ENCODE measurements around the gene CRELD2.

The CRELD2 gene

DNA sequence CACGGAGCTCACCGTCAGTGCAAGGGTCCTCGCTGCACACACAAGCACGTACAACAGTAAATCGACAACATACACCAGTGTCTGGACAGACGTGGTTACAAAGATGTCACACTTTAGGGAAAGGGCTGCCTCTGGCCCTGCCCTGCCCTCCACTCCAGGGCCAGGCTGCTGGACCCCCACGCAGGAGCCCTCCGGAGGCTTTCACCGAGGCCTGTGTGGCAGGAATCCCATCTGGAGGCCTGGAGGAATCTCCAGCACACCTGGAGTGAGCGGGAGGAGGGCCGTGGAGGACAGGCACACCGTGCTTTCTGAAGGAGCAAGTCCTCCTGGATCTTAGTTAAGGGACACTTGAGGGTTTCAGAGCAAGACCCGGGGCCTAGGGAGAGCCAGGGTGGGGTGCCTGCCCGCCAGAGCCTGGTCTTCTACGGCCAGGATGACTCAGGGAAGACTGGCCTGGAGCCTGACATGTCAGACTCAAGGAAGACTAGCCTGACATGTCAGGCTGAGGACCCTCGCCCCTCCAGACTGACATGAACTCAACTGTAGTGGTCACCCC lies 40.0 kb downstream of the CRELD2 start:
- DNase-seq (ENCODE audit: low spot score): no peak

DNA sequence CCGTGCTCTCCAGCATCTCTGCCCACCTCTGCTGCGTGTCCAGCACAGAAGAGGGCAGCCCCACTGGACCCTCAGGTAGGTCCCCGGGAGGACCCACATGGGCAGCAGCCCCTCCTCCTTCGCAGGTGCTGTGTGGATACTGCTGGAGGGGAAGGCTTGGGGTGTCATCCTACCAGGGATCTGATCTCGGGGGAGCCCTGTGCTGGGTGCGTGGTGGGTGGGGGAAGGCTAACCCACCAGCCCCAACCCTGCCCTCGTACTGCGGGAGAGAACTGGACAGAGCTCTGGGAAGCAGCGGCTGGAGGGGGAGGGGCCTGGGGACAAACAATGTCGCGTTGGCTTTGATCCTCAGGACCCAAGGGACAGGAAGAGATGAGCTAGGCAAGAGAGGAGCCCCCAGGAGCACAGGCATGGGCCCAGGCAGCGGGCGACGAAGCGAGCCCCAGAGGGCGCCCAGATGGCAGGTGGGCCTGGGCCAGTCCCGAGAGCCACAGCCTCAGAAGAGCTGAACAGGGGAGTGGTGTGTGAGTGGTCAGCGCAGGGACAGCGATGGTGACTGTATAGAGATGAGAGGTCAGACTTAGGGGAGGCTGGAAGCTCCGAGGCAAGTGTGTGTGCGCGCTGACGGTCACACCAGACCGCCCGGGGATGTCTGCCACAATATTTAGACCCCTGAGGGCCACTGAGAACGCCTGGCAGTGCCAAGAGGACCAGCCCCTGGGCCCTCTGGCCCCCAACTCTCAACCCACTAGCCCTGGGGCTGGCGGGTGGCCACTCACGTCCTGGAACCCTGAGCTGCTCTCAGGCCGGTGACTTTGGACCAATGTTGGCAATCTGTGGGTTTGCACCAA lies 40.7 kb downstream of the CRELD2 start:
- DNase-seq (ENCODE audit: low spot score): no peak

DNA sequence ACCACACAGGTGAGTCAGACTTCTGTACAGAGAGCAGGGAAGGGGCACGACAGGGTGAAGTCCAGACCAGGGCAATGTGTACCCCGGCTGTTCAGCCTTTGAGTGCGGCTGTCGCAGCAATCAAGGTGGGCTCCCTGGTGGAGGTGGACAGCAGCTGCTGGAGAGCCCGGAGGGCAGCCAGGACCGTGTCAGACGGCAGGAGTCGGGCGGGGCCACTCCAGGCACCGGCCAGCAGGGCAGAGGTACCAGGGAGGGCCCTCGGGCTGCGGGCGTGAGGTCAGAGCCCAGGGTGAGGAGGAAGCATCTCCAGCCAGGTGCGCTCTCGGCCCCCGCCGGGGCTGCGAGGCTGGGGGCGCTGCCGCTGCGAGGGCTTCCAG lies 41.3 kb downstream of the CRELD2 start:
- DNase-seq (ENCODE audit: low spot score): no peak

DNA sequence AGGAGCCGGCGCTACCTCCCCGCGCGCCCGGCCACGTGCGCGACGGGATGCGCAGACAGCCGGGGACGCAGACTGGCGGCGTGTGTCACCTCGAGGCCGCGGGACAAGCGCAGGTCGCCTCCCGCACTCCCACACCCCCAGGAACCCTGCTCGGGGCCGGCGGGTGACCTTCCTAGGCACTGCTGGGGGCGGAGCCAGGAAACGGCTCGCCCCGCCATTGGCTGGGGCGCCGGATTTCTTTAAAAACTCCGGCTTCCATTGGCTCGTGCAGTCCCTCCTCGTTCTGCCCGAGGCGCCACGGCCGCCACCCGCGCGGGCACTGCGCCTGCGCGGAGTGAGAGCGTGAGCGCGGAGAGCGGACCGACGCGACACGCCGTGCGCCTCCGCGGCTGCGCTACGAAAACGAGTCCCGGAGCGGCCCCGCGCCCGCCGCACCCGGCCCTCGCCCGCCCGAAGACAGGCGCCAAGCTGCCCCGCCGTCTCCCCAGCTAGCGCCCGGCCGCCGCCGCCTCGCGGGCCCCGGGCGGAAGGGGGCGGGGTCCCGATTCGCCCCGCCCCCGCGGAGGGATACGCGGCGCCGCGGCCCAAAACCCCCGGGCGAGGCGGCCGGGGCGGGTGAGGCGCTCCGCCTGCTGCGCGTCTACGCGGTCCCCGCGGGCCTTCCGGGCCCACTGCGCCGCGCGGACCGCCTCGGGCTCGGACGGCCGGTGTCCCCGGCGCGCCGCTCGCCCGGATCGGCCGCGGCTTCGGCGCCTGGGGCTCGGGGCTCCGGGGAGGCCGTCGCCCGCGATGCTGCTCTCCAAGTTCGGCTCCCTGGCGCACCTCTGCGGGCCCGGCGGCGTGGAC lies 41.9 kb downstream of the CRELD2 start, which contains the start of gene PIM3:
Gene PIM3 (plus strand): TSS at position 614 of the 846 bp plus-strand sequence. CDS start 176 bp downstream, at position 790.
- peak; percentile 91 for DNase-seq (ENCODE audit: low spot score)

DNA sequence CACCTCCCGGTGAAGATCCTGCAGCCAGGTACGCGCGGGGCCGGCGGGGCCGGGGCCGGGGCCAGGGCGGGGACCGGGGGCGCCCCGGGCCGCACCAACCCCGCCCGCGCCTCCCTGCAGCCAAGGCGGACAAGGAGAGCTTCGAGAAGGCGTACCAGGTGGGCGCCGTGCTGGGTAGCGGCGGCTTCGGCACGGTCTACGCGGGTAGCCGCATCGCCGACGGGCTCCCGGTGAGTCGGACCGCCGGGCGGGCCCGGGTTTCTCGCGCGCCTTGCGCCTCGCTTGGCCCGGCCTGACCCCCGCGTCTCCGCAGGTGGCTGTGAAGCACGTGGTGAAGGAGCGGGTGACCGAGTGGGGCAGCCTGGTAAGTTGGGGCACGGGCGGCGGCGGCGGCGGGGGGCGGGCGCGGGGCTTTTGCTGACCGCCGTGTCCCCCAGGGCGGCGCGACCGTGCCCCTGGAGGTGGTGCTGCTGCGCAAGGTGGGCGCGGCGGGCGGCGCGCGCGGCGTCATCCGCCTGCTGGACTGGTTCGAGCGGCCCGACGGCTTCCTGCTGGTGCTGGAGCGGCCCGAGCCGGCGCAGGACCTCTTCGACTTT lies 42.7 kb downstream of the CRELD2 start:
- DNase-seq (ENCODE audit: low spot score): no peak

DNA sequence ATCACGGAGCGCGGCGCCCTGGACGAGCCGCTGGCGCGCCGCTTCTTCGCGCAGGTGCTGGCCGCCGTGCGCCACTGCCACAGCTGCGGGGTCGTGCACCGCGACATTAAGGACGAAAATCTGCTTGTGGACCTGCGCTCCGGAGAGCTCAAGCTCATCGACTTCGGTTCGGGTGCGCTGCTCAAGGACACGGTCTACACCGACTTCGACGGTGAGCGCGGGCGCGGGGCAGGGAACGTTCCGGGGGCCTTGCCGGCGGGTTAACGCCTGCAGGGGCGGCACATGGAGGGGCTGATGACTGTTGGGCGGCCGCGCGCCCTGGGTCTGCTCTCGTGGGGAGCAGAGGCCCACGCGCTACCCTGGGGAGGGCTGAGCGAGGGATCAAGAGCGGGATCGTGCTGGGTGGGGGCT lies 43.2 kb downstream of the CRELD2 start:
- DNase-seq (ENCODE audit: low spot score): no peak

DNA sequence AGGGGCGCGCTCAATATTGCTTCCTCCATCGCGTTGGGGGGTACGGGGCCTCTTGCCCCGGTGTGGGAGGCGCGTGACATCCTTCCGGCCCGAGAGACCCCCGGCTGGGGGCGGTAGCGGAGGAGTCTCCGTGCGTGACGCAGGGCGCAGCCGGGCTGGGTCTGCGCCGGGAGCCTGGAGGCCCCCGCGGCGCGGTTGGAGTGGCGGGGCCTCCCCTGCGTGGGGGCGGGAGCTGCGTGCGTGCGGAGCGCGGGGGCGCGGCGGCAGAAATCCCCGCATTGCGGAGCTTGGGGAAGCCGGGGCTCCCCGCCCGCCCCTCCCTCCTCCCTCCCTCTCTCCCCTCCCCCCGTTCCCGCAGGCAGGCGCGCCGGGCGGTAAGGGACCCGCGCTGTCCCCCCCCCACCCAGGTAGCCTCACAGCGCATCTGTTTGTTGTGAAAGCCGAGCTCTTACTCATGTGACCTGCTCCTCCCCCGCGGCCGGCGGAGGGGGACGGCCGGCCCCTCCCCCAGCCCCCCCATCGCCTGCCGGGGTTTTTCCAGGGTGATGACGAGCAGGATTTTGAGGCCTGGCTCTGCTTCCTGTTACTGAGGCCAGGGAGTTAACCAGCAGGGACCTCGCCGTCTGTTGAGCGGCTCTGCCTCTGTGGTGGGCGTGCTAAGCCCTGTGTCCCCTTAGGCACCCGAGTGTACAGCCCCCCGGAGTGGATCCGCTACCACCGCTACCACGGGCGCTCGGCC lies 43.7 kb downstream of the CRELD2 start:
- peak; percentile 76 for DNase-seq (ENCODE audit: low spot score)

DNA sequence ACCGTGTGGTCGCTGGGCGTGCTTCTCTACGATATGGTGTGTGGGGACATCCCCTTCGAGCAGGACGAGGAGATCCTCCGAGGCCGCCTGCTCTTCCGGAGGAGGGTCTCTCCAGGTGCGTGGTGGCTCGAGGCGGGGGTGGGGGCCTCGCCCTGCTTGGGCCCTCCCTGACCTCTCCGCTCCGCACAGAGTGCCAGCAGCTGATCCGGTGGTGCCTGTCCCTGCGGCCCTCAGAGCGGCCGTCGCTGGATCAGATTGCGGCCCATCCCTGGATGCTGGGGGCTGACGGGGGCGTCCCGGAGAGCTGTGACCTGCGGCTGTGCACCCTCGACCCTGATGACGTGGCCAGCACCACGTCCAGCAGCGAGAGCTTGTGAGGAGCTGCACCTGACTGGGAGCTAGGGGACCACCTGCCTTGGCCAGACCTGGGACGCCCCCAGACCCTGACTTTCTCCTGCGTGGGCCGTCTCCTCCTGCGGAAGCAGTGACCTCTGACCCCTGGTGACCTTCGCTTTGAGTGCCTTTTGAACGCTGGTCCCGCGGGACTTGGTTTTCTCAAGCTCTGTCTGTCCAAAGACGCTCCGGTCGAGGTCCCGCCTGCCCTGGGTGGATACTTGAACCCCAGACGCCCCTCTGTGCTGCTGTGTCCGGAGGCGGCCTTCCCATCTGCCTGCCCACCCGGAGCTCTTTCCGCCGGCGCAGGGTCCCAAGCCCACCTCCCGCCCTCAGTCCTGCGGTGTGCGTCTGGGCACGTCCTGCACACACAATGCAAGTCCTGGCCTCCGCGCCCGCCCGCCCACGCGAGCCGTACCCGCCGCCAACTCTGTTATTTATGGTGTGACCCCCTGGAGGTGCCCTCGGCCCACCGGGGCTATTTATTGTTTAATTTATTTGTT lies 44.6 kb downstream of the CRELD2 start:
- DNase-seq (ENCODE audit: low spot score): no peak

DNA sequence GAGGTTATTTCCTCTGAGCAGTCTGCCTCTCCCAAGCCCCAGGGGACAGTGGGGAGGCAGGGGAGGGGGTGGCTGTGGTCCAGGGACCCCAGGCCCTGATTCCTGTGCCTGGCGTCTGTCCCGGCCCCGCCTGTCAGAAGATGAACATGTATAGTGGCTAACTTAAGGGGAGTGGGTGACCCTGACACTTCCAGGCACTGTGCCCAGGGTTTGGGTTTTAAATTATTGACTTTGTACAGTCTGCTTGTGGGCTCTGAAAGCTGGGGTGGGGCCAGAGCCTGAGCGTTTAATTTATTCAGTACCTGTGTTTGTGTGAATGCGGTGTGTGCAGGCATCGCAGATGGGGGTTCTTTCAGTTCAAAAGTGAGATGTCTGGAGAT lies 45.2 kb downstream of the CRELD2 start:
- DNase-seq (ENCODE audit: low spot score): peak; percentile 1

DNA sequence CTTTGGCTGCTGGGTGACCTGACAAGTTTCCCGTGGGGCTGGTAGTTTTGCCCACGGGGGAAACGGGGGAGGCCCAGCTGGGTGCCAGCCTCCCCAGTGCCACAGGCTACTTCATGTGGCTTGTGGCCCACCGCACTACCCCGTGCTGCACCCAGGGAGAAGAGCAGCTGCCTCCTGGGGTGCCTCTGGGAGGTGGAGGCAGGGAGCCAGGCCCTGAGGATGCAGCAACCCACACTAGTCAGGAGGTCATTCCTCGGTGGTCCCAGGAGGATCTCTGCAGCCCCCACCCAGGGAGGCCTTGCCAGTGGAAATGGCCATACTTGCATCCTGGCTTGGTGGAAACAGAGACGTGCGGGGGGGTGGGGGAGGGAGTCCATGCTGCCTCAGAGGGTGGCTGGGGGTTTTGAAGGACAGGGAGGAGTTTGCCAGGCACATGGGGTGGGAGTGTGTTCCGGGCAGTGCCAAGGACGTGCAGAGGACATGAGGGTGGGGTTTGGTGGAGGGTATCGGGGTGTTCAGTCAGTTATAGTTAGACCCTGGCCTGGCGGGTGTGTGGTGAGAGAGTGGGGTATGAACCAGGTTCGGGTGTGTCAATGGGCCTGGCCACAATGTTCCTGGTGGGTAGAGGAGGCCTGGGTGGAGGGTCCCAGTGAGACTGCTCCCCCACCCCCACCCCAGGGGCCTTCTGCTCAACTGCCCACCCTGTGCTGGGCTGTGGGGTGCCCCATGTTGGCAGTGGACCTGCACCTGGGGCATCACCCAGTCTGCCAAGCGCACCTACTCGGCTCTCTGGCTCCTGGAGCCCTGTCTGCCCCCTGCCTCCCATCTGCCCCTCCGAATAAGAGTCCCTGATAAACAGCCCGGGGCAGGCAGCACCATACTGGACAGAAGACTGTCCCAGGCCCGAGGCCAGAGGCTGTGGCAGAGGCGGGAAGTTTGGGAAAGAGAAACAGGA lies 46.0 kb downstream of the CRELD2 start:
- DNase-seq (ENCODE audit: low spot score): peak; percentile 4

DNA sequence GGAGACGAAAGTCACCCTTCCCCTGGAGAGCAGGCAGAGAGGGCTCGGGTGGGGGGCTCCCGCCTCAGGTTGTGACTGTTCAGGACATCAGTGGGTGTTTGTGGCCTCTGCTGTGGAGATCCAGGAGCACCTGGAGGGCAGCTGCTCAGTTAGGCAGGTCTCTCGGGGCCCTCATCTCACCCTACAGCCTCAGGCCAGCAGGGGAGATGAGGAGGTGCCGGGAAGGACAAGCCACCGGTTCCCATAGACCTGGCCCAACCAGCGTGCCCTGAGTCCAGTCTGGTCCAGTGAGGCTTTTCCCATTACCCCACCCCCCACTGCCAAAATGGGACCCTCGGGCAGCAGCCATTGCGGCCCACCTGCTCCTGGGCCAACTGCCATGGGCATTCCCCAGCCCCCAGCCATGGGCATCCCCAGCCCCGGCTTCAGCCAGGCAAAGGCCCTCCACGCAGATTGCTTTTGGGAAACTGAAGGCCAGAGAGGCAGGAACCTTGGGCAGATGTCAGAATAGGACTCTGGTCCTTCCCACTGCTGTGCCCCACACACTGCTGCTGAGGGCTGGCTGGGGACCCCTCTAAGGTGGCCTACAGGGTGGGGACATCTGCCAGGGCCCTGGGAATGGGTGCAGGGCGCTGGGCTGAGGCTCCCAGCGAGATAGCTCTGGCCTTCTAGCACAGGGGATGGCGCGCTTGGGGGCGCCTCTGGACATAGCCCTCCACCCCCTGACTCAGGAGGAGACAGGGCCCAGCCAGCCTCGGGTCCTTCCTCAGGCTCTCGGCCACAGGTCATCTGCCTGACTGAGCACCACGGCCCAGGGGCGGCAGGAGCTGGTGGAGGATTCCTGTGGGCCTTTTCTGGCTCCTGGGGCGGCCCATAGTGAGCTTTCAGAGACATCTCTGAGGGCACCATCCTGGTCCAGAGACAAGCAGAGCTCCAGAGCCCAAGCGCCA lies 46.9 kb downstream of the CRELD2 start:
- peak; percentile 1 for DNase-seq (ENCODE audit: low spot score)

DNA sequence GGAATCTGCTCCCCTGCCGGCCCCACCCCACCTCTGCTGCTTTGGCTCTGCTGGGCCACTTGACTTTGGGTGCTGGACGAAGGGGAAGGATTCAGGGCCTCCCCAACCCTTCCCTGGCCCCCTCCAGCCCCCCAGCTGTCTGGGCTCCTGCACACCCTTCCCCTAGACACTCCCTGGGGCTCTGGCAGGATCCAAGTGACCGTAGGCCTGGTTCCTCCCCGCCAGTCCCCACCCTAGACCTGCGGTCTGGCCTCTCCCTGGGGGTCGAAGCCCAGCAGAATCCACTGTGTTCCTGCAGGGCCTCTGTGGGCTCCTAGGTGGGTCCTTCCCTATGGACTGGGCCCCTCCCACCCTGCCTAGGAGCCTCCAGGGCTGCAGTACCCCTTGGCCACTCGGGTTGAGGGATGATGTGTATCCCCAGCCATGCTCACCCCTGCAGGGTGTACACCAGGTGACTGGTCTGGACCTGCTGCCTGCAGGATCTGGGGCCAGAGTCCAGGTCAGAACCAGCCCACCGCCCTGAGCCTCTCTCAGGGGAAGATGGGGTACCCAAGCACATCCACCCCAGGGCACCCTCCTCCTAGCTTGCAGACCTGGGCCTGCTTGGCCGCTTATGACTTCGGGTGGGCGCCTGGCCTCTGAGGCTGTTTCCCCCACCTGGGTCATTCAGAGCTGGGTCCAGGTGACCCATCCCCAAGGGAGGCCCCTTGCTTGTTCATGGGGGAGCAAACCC lies 47.8 kb downstream of the CRELD2 start:
- peak; percentile 1 for DNase-seq (ENCODE audit: low spot score)

DNA sequence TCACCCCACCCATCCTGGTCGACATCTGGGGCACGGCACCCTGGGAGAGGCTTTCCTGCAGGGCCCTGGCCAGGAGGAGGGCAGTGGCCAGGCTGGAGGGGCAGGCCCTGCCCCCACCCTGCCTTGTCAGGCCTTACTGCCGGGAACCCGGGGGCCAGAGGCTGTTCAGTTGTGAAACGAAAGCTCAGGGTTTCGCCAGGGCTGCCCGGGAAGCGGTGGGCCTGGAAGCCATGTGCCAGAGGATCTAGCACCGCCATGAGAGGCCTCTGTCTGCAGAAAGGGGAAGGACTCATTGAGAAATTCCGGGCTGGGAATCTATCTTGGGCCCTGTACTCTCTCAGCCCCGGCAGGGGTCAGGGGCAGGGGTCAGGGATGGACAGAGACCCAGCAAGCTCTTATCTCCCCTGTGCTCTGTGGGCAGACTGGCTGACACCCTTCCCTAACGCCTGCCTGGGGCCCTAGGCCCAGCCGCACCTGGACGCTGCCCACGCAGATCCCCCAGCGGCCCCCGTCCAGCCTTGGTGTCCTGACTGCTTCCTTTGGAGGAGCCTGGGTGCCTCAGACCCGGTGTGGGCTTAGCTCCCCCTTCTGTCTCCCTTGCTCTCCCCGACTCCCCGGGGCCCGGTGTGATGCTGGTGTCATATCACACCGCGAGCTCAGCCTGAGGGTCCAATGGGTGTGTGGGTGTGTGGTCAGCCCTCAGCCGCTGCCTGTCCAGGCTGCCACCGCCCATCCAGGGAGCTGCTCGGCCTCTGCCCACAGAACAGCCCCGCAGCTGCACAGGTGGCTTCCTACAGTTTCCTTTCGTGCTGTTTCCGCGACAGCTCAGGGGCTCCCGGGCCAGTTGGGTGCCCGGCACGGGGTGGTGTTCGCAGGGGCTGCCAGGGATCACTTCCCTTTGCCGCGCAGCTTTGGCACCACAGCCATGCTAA lies 48.6 kb downstream of the CRELD2 start:
- DNase-seq (ENCODE audit: low spot score): peak; percentile 32

DNA sequence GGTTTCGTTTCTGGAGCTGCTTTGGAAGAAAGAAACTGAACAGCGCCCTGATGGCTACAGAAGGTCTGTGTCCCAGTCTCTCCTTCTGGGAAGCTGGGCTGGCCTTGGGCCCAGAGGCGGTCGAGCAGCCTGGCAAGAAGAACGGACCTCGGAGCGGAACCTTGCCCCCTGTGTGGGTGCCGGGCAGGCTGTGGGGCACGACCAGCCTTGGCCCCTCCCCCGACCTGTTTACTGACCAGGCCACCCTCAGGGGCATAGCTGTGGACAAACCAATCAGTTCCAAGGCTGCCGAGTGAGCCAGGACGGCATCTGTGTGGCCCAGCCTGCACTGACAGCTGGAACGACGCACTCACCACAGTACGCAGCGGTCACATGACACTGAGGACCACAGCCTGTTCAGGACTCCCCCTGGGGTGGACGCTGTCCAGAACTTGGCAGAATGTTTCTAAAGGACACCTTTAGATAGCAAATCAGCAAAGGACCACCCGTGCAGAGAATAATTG lies 49.3 kb downstream of the CRELD2 start:
- DNase-seq (ENCODE audit: low spot score): peak; percentile 78

DNA sequence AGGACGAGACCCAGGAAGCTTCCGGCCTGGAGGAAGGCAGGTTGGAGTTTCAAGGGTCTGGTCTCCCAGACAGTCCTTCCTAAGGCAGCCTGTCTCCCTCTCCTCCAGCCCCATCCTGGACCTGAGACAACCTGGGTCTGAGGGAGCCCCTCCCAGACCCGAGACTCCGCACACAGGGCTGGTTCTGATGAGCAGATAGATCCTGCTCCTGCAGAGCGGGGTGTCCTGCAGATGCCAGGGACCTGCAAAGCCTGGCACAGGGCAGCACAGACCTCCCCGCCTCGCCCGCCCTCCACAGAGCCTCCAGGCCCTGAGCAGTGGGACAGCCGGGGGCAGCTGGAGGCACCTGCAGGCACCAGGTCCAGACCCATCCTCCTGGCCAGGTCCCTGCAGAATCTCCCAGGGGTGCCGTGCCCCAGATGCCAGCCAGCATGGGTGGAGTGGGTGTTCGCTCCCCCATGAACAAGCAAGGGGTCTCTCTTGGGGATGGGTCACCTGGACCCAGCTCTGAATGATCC lies 49.9 kb downstream of the CRELD2 start:
- DNase-seq (ENCODE audit: low spot score): peak; percentile 10

Measured in Ammon's horn (tissue), 1 donor.